Type B pancreatic cell (in vitro differentiated cells): ENCODE measurements around the gene RPS6KB2. TPM values are rescaled to one million over a fixed set of nuclear protein-coding genes. Genes with fewer than 3 reads are reported as not detected.

ENCODE experiments used
- DNase-seq: peaks from one replicate; pipeline ENCODE4 v3.0.0; 2021; ENCODE audit warnings: mixed read lengths; ENCODE audit not compliant: unreplicated experiment; ENCODE audit errors: extremely low spot score
- H3K27ac Mint-ChIP-seq: 2 replicates; pipeline ENCODE4 v1.8.0; 2021; ENCODE audit warnings: mild to moderate bottlenecking, mixed read lengths
- H3K27me3 Mint-ChIP-seq: 2 replicates; pipeline ENCODE4 v1.8.0; 2021; ENCODE audit warnings: mixed read lengths
- H3K36me3 Mint-ChIP-seq: 2 replicates; pipeline ENCODE4 v1.8.0; 2021; ENCODE audit warnings: mixed read lengths
- H3K4me1 Mint-ChIP-seq: one replicate; pipeline ENCODE4 v1.8.0; 2021; ENCODE audit warnings: mixed read lengths; ENCODE audit not compliant: unreplicated experiment
- H3K4me3 Mint-ChIP-seq: 2 replicates; pipeline ENCODE4 v1.8.0; 2021; ENCODE audit warnings: mild to moderate bottlenecking, mixed read lengths
- H3K9me3 Mint-ChIP-seq: 2 replicates; pipeline ENCODE4 v1.8.0; 2021; ENCODE audit warnings: mixed read lengths
- total RNA-seq: library from RNA; stranded (reverse); gene quantifications from 2 replicates; pipeline ENCODE4 v1.2.1, GENCODE V29; 2021; ENCODE audit warnings: low replicate concordance
- TF ChIP-seq, protein P1 (sequence below): fragments of 200-600 bp; sonication (generic); conservative IDR thresholded peaks from 2 replicates; pipeline ENCODE4 v1.5.0; 2021; ENCODE audit warnings: antibody characterized with exemption, mild to moderate bottlenecking

RPS6KB2 gene
- total RNA-seq, 1 donor from 2014 or later = 57.0 TPM

DNA sequence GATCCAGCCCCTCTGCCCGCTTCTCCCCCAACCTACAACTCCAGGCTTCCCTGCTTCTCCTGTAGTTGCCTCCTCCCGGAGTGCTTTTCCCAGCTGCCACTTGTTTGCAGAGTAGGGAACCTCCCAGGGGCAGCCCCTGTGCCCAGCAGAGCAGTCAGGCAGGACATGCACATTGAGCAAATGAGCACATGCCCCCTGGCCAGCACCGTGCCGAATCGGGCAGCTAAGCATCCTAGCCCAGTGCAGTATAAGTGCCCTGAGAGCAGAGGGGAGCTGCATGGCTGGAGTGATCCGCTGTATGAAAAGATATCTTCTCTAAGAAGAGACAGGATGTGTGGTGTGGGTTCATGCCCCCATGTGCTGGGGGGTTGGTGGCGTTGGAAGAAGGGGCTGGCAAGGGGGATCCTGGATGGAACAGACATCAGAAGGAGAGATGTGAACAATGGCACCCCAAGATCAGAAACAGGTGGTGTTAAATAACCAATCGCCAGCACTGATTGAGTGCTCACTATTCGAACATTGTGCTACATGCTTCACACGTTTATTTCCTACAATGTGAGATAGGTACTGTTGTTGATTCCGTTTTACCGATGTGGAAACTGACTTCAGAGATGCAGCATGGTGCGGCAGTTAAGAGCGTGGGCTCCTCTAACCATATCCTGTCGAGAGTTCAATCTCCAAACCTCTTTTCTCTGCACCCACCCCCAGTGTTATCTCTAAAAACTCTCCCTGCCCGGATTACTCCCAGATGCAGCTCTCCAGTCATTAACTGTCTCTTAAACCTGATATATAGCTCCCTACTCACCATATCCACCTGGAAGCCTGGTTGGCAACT, 55.8 kb downstream of the RPS6KB2 start:
- H3K4me3 Mint-ChIP-seq = peak overlapping the region; percentile 96
- H3K36me3 Mint-ChIP-seq = peaks cover 9% of the 10 kb centered on the region
- DNase-seq = no peak
- TF ChIP-seq, protein P1, sequence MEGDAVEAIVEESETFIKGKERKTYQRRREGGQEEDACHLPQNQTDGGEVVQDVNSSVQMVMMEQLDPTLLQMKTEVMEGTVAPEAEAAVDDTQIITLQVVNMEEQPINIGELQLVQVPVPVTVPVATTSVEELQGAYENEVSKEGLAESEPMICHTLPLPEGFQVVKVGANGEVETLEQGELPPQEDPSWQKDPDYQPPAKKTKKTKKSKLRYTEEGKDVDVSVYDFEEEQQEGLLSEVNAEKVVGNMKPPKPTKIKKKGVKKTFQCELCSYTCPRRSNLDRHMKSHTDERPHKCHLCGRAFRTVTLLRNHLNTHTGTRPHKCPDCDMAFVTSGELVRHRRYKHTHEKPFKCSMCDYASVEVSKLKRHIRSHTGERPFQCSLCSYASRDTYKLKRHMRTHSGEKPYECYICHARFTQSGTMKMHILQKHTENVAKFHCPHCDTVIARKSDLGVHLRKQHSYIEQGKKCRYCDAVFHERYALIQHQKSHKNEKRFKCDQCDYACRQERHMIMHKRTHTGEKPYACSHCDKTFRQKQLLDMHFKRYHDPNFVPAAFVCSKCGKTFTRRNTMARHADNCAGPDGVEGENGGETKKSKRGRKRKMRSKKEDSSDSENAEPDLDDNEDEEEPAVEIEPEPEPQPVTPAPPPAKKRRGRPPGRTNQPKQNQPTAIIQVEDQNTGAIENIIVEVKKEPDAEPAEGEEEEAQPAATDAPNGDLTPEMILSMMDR = no peak
- peaks cover 31% of the 10 kb centered on the region for H3K4me1 Mint-ChIP-seq
- H3K27me3 Mint-ChIP-seq = peaks cover 3% of the 10 kb centered on the region
- H3K9me3 Mint-ChIP-seq = no peaks in the 10 kb centered on the region
- peak overlapping the region; percentile 50 for H3K27ac Mint-ChIP-seq

DNA sequence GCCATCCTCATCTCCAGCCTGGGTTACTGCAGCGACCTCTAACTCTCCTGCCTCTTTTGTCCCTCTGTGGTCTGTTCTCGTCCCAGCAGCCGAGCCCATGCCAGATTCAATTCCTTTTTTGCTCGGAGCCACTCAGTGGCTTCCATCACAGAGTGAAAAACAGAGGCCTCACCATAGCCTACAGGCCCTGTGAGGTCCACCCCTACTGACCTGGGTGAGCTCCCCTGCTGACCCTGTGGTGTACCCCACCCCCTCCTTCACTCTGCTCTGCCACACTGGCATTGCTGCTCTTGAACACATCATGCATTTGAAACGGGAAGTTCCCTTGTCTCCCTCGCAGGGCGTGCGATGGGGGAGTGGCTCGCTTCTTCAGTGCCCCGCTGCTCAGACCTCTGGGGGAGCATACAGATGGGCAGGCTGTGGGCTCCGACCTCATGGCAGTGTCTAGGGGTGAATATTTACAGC, 56.6 kb downstream of the RPS6KB2 start:
- peak overlapping the region; percentile 50 for H3K27ac Mint-ChIP-seq
- DNase-seq = no peak
- peak overlapping the region; percentile 96 for H3K4me3 Mint-ChIP-seq
- H3K36me3 Mint-ChIP-seq = peaks cover 13% of the 10 kb centered on the region
- peaks cover 31% of the 10 kb centered on the region for H3K4me1 Mint-ChIP-seq
- TF ChIP-seq, protein P1 = no peak
- peaks cover 3% of the 10 kb centered on the region for H3K27me3 Mint-ChIP-seq
- no peaks in the 10 kb centered on the region for H3K9me3 Mint-ChIP-seq

Other genes with a start within 250 kb of the RPS6KB2 start
- 53.1 and 62.2 TPM in 2 replicates for gene GRK2, start 162.0 kb upstream of the RPS6KB2 start, total RNA-seq
- gene ANKRD13D, start 139.2 kb upstream of the RPS6KB2 start, total RNA-seq = 70.5 and 80.9 TPM in 2 replicates
- gene SSH3, start 125.0 kb upstream of the RPS6KB2 start, total RNA-seq = 32.0 and 40.9 TPM in 2 replicates
- gene POLD4, start 74.9 kb upstream of the RPS6KB2 start, total RNA-seq = 15.0 and 29.4 TPM in 2 replicates
- gene CLCF1, start 54.9 kb upstream of the RPS6KB2 start, total RNA-seq = 3.2 and 6.7 TPM in 2 replicates
- gene RAD9A, start 36.5 kb upstream of the RPS6KB2 start, total RNA-seq = 29.5 and 41.2 TPM in 2 replicates
- 137 TPM in 2 replicates for gene PPP1CA, start 26.6 kb upstream of the RPS6KB2 start, total RNA-seq
- gene TBC1D10C, start 24.4 kb upstream of the RPS6KB2 start, total RNA-seq = 0.87 TPM in 1 of 2 replicates, not detected in the other
- gene CARNS1, start 12.8 kb upstream of the RPS6KB2 start, total RNA-seq = 0.31 and 1.5 TPM in 2 replicates
- gene PTPRCAP, start 9.2 kb downstream of the RPS6KB2 start, total RNA-seq = 1.1 and 2.0 TPM in 2 replicates
- gene CORO1B, start 15.0 kb downstream of the RPS6KB2 start, total RNA-seq = 77.4 and 90.2 TPM in 2 replicates
- gene GPR152, start 24.2 kb downstream of the RPS6KB2 start, total RNA-seq = not detected in 2 replicates
- not detected in 2 replicates for gene CABP4, start 26.9 kb downstream of the RPS6KB2 start, total RNA-seq
- 41.7 and 46.6 TPM in 2 replicates for gene TMEM134, start 40.8 kb downstream of the RPS6KB2 start, total RNA-seq
- 32.4 and 47.6 TPM in 2 replicates for gene AIP, start 54.5 kb downstream of the RPS6KB2 start, total RNA-seq
- gene PITPNM1, start 76.9 kb downstream of the RPS6KB2 start, total RNA-seq = 50.4 and 51.7 TPM in 2 replicates
- 34.9 and 37.5 TPM in 2 replicates for gene CDK2AP2, start 79.7 kb downstream of the RPS6KB2 start, total RNA-seq
- gene CABP2, start 95.0 kb downstream of the RPS6KB2 start, total RNA-seq = not detected in 2 replicates
- 1,009 and 1,011 TPM in 2 replicates for gene GSTP1, start 155.3 kb downstream of the RPS6KB2 start, total RNA-seq
- gene NDUFV1, start 178.4 kb downstream of the RPS6KB2 start, total RNA-seq = 220 and 226 TPM in 2 replicates
- gene NUDT8, start 201.4 kb downstream of the RPS6KB2 start, total RNA-seq = 10.3 and 16.0 TPM in 2 replicates
- gene TBX10, start 211.3 kb downstream of the RPS6KB2 start, total RNA-seq = not detected in 2 replicates
- gene ACY3, start 222.2 kb downstream of the RPS6KB2 start, total RNA-seq = 2.2 and 5.8 TPM in 2 replicates
- gene ALDH3B2, start 246.1 kb downstream of the RPS6KB2 start, total RNA-seq = 4.8 and 9.4 TPM in 2 replicates